ENCODE measurements around the gene BRINP1.

Gene BRINP1

GRCh38 chr9:119273984-119274665 is 95.1 kb downstream of the BRINP1 start:
- DNase-seq = no peak

- no peak for DNase-seq
These were observed 95.8 kb downstream of the BRINP1 start for GRCh38 chr9:119273325-119273904.

GRCh38 chr9:119272500-119273211 is 96.6 kb downstream of the BRINP1 start:
- DNase-seq = no peak

- DNase-seq = peak; percentile 1
These were observed 100.2 kb downstream of the BRINP1 start for GRCh38 chr9:119268985-119269384.

- DNase-seq = no peak
These were observed 105.1 kb downstream of the BRINP1 start for GRCh38 chr9:119264165-119264564.

- DNase-seq = no peak
These were observed 111.6 kb downstream of the BRINP1 start for GRCh38 chr9:119257592-119257991.

- no peak for DNase-seq
These were observed 114.1 kb downstream of the BRINP1 start for GRCh38 chr9:119255116-119255515.

GRCh38 chr9:119252671-119253299 is 116.5 kb downstream of the BRINP1 start:
- no peak for DNase-seq

GRCh38 chr9:119251936-119252335 is 117.3 kb downstream of the BRINP1 start:
- DNase-seq = no peak

GRCh38 chr9:119250730-119251129 is 118.5 kb downstream of the BRINP1 start:
- DNase-seq = no peak

GRCh38 chr9:119240546-119240945 is 128.7 kb downstream of the BRINP1 start:
- DNase-seq = no peak

GRCh38 chr9:119234636-119235035 is 134.6 kb downstream of the BRINP1 start:
- no peak for DNase-seq

- DNase-seq = no peak
These were observed 141.8 kb downstream of the BRINP1 start for GRCh38 chr9:119227422-119227821.

- DNase-seq = no peak
These were observed 144.8 kb downstream of the BRINP1 start for GRCh38 chr9:119224431-119224830.

- DNase-seq = peak; percentile 2
These were observed 148.0 kb downstream of the BRINP1 start for GRCh38 chr9:119221276-119221675.

- DNase-seq = no peak
These were observed 150.9 kb downstream of the BRINP1 start for GRCh38 chr9:119218293-119218692.

- no peak for DNase-seq
These were observed 152.4 kb downstream of the BRINP1 start for GRCh38 chr9:119216651-119217331.

- DNase-seq = no peak
These were observed 153.6 kb downstream of the BRINP1 start for GRCh38 chr9:119215651-119216050.

- no peak for DNase-seq
These were observed 155.8 kb downstream of the BRINP1 start for GRCh38 chr9:119213471-119213870.

GRCh38 chr9:119197893-119198607 is 171.2 kb downstream of the BRINP1 start:
- DNase-seq = no peak

GRCh38 chr9:119195521-119195920 is 173.7 kb downstream of the BRINP1 start:
- DNase-seq = no peak

GRCh38 chr9:119185298-119185697 is 183.9 kb downstream of the BRINP1 start:
- DNase-seq = no peak
